ENCODE data around the gene NCR3LG1. TPM values are rescaled to one million over a fixed set of nuclear protein-coding genes. Genes with fewer than 3 reads are reported as not detected.

Gene NCR3LG1
- total RNA-seq, 1 experiment from 2014 or later, result 1.4 TPM

GRCh38 chr11:17392872-17393271 is 41.3 kb downstream of the NCR3LG1 start:
- no peaks in the 10 kb centered on the region; the same call in 1 of the 2 replicates for H3K4me1 ChIP-seq (ENCODE audit: insufficient read depth, low read length)
- Mint-ChIP-seq H3K27me3 (ENCODE audit: low read depth) (peaks cover 25% of the 10 kb centered on the region), H3K4me1 (peaks cover 6 to 12% of the 10 kb centered on the region in 2 experiments), H3K9me3 (no peaks in the 10 kb centered on the region), H3K27ac (no peak overlapping the region), H3K4me3 (no peak overlapping the region), H3K36me3 (ENCODE audit: insufficient read depth in 1 of 3, low read depth in 3 of 3) (no peaks in the 10 kb centered on the region; a peak in 1 of 7 replicates)
- H3T11ph ChIP-seq (ENCODE audit: low read length), result no peak overlapping the region
- H3K18ac ChIP-seq (ENCODE audit: insufficient read length, low read depth, low read length), result no peak overlapping the region
- DNase-seq, result no peak
- no peak overlapping the region for H3K23ac ChIP-seq (ENCODE audit: insufficient read length, low read depth, low read length)
- no CpG with 5 or more reads among the region's 14 CpGs for WGBS (ENCODE audit: extremely low coverage, insufficient read length, low lambda C conversion rate)
- no peaks in the 10 kb centered on the region for H3K23me2 ChIP-seq (ENCODE audit: insufficient read length, low read depth, low read length, poor library complexity, severe bottlenecking)
- no peak overlapping the region for H3K9ac ChIP-seq (ENCODE audit: extremely low read depth, insufficient read length, low read length)
- no peak overlapping the region for H2BK5ac ChIP-seq (ENCODE audit: insufficient read length, low read length)
- no peak overlapping the region for H2BK20ac ChIP-seq (ENCODE audit: low read depth, low read length, poor library complexity, severe bottlenecking)
- no peaks in the 10 kb centered on the region for H4K20me1 ChIP-seq (ENCODE audit: control insufficient read depth, insufficient read depth, insufficient read length)
- no peak overlapping the region for H2AK5ac ChIP-seq (ENCODE audit: insufficient read length, low read length)
- H4K5ac ChIP-seq (ENCODE audit: insufficient read length, low read depth, low read length), result no peak overlapping the region
- no peak overlapping the region for H2AFZ ChIP-seq (ENCODE audit: low read length)
- no peak overlapping the region for H3K4ac ChIP-seq (ENCODE audit: low read depth, low read length)
- no peaks in the 10 kb centered on the region for H3K79me2 ChIP-seq (ENCODE audit: insufficient read depth, low read length)
- no peaks in the 10 kb centered on the region for H3K79me1 ChIP-seq (ENCODE audit: insufficient read depth, low read depth, low read length, poor library complexity, severe bottlenecking)
- no peak overlapping the region for H2BK120ac ChIP-seq (ENCODE audit: low read depth, low read length, poor library complexity, severe bottlenecking)
- no peak overlapping the region for H3K27ac ChIP-seq (ENCODE audit: insufficient read length, low read depth, low read length)
- H3K14ac ChIP-seq (ENCODE audit: insufficient read depth, low read length), result no peak overlapping the region
- H3K4me2 ChIP-seq (ENCODE audit: insufficient read depth, insufficient read length, low read length), result no peak overlapping the region
- H2BK15ac ChIP-seq (ENCODE audit: low read depth, low read length), result no peak overlapping the region
- H4K91ac ChIP-seq (ENCODE audit: insufficient read length, low read depth, low read length), result no peak overlapping the region
- TF ChIP-seq CTCF (conservative IDR thresholded peaks at IDR 0.05), result no peak
- H4K8ac ChIP-seq (replicated peaks; ENCODE audit: insufficient read length, low read depth, low read length), result no peak overlapping the region
- no peaks in the 10 kb centered on the region for H3K9me3 ChIP-seq (ENCODE audit: control insufficient read depth, low read depth, low read length)
- no peak overlapping the region for H3K56ac ChIP-seq (ENCODE audit: insufficient read length, low read depth, low read length)
- no peaks in the 10 kb centered on the region for H3K27me3 ChIP-seq (ENCODE audit: insufficient read depth, low read length)
- no peak overlapping the region for H2BK12ac ChIP-seq (ENCODE audit: insufficient read length, low read depth, low read length)
